Right cardiac atrium (tissue), 5 donors: Measurements from ENCODE around the gene ORMDL1. TPM values are rescaled to one million over a fixed set of nuclear protein-coding genes. Genes with fewer than 3 reads are reported as not detected.

Experiments
- ATAC-seq, 2 donors: fragments of 200-7000 bp; cut with Tn5 transposase; one replicate each; pipeline versions ENCODE4 v1.8.0 to v1.9.1; 2020; ENCODE audit warnings: moderate library complexity in 2 of 2, mild to moderate bottlenecking in 1 of 2
- DNase-seq, 3 donors: peaks; one replicate each; pipeline ENCODE4 v3.0.0-alpha.2; 2020
- H3K27ac ChIP-seq: one replicate; pipeline ENCODE4 v1.5.1; 2013; ENCODE audit warnings: mild to moderate bottlenecking, low read length, control low read depth, moderate library complexity
- H3K27me3 ChIP-seq: one replicate; pipeline ENCODE4 v1.6.1; 2013; ENCODE audit not compliant: control insufficient read depth, insufficient read depth
- H3K4me1 ChIP-seq: one replicate; pipeline ENCODE4 v1.6.1; 2013; ENCODE audit warnings: low read length; ENCODE audit not compliant: control insufficient read depth, insufficient read depth
- H3K4me3 ChIP-seq: one replicate; pipeline ENCODE4 v1.5.1; 2013; ENCODE audit warnings: low read length, control low read depth
- H3K9me3 ChIP-seq: one replicate; pipeline ENCODE4 v1.6.1; 2013; ENCODE audit warnings: low read length; ENCODE audit not compliant: control insufficient read depth
- WGBS: extraction: QIAGEN DNeasy Blood & Tissue Kit; methylation state at CpG from one replicate; pipeline ENCODE4 v1.1.7; 2013; 5-methylcytosine and 5-hydroxymethylcytosine counted together
- intact Hi-C, 4 donors: fragments of 100-400 bp; cut with DNase I; formaldehyde crosslinking; loops; one replicate each; pipeline versions ENCODE4 v1.11.0 to v1.14.0; 2022 to 2023
- long read RNA-seq, 4 donors: library from polyadenylated mRNA; unstranded; transcript quantifications; one replicate each; pipeline ENCODE4 v2.0.0, GENCODE V29; 2020 to 2021
- polyA plus RNA-seq: library from polyadenylated mRNA; stranded (reverse); fragments of 200-250 nt; gene quantifications from one replicate; pipeline ENCODE4 v1.2.3, GENCODE V29; 2013
- total RNA-seq, 4 donors: library from RNA; stranded (reverse); fragmentation: NEBNext Ultra II Directional; extraction: Animal tissue kit (Norgen Biotek cat#: 25700); gene quantifications; one replicate each; pipeline ENCODE4 v1.2.1, GENCODE V29; 2021
- donor health status: healthy with polysubstance abuse.
- donor health status: DM: no; HTN: yes; CAD: no.
- donor health status: DM: no; HTN: no; CAD: no.
- donor health status: DM: no; HTN: yes; CAD: no; lungs with severe emphysema.
- donor health status: DM: yes; HTN: yes; CAD: no.

ORMDL1 gene
- total RNA-seq, result 10 to 100 TPM; 30.3 to 44.6 (median 35.2) TPM
- 43.3 TPM for polyA plus RNA-seq
- long read RNA-seq, donor 1, transcript ORMDL1-201 (3 exons, 2,692 nt), result minor isoform, 14 of 62 reads
- long read RNA-seq, donor 1, transcript ORMDL1-203 (4 exons, 2,009 nt), result major isoform, 36 of 62 reads
- long read RNA-seq, donor 1, partial matches to known transcripts, result 5 of 62 reads
- long read RNA-seq, donor 1, other reads (novel, unspliced or antisense), result 4 of 62 reads
- long read RNA-seq, donor 2, transcript ORMDL1-203 (4 exons, 2,009 nt), result major isoform, 11 of 20 reads
- long read RNA-seq, donor 2, partial matches to known transcripts, result 1 of 20 reads
- long read RNA-seq, donor 2, other reads (novel, unspliced or antisense), result 4 of 20 reads
- long read RNA-seq, donor 3, transcript ORMDL1-202 (5 exons, 1,137 nt), result minor isoform, 9 of 134 reads
- long read RNA-seq, donor 3, transcript ORMDL1-201 (3 exons, 2,692 nt), result minor isoform, 29 of 134 reads
- long read RNA-seq, donor 3, transcript ORMDL1-203 (4 exons, 2,009 nt), result major isoform, 63 of 134 reads
- long read RNA-seq, donor 3, partial matches to known transcripts, result 10 of 134 reads
- long read RNA-seq, donor 3, other reads (novel, unspliced or antisense), result 22 of 134 reads
- long read RNA-seq, donor 4, transcript ORMDL1-201 (3 exons, 2,692 nt), result minor isoform, 10 of 41 reads
- long read RNA-seq, donor 4, transcript ORMDL1-203 (4 exons, 2,009 nt), result major isoform, 27 of 41 reads
- long read RNA-seq, donor 4, partial matches to known transcripts, result 2 of 41 reads
- long read RNA-seq, donor 4, other reads (novel, unspliced or antisense), result 1 of 41 reads

GRCh38 chr2:189783927-189784867 lies at the start of gene ORMDL1, which contains the start of gene PMS1:
TSS of gene ORMDL1 (minus strand) at chr2:189784339. CDS start at chr2:189782595, 1,744 bp downstream.
TSS of gene PMS1 (plus strand) at chr2:189784450. CDS start at chr2:189791810, 7,360 bp downstream.
- Histone ChIP-seq H3K27me3 (no peaks in the 10 kb centered on the region), H3K4me1 (peaks cover 3% of the 10 kb centered on the region), H3K27ac (peak within 1 kb of the TSS; percentile 95), H3K4me3 (peak within 1 kb of the TSS; percentile 80), H3K9me3 (no peaks in the 10 kb centered on the region)
- ATAC-seq (peak; percentile 99), DNase-seq (peak; percentile 96 to 99 (median 99))
- intact Hi-C loops, result no loop called here
- under 1% methylated on average over 96 of the region's 96 CpGs for WGBS

- intact Hi-C loops, result no loop called here
- 77% methylated on average over 1 of the region's 1 CpG for WGBS
- no peak for ATAC-seq
Measured at GRCh38 chr2:189830510-189830909, 46.4 kb upstream of the ORMDL1 start.

GRCh38 chr2:189829102-189829833 lies 45.1 kb upstream of the ORMDL1 start:
- Histone ChIP-seq H3K27ac (no peak overlapping the region), H3K27me3 (no peaks in the 10 kb centered on the region), H3K9me3 (no peaks in the 10 kb centered on the region), H3K4me1 (no peaks in the 10 kb centered on the region), H3K4me3 (no peak overlapping the region)
- 83% methylated on average over 4 of the region's 4 CpGs for WGBS
- DNase-seq (no peak), ATAC-seq (no peak)
- intact Hi-C loops, result no loop called here

More at GRCh38 chr2:189830510-189830909, 46.4 kb upstream of the ORMDL1 start:
- peak in 1 of 3 donors; percentile 16 for DNase-seq
- Histone ChIP-seq H3K4me1 (no peaks in the 10 kb centered on the region), H3K27ac (no peak overlapping the region), H3K27me3 (no peaks in the 10 kb centered on the region), H3K4me3 (no peak overlapping the region), H3K9me3 (no peaks in the 10 kb centered on the region)

GRCh38 chr2:189826039-189826438 lies 41.9 kb upstream of the ORMDL1 start:
- H3K27me3 ChIP-seq, result no peaks in the 10 kb centered on the region
- H3K27ac ChIP-seq, result no peak overlapping the region
- no peaks in the 10 kb centered on the region for H3K9me3 ChIP-seq
- DNase-seq, result no peak
- 98% methylated on average over 5 of the region's 5 CpGs for WGBS
- no peaks in the 10 kb centered on the region for H3K4me1 ChIP-seq
- intact Hi-C loops, result no loop called here
- H3K4me3 ChIP-seq, result no peak overlapping the region
- ATAC-seq, result no peak

GRCh38 chr2:189824694-189825396 lies 40.7 kb upstream of the ORMDL1 start:
- Histone ChIP-seq H3K27me3 (no peaks in the 10 kb centered on the region), H3K4me1 (no peaks in the 10 kb centered on the region), H3K4me3 (no peak overlapping the region), H3K27ac (no peak overlapping the region), H3K9me3 (no peaks in the 10 kb centered on the region)
- ATAC-seq (no peak), DNase-seq (no peak)
- 66% methylated on average over 3 of the region's 3 CpGs for WGBS
- intact Hi-C loops, result no loop called here

- H3K27me3 ChIP-seq, result no peaks in the 10 kb centered on the region
- H3K9me3 ChIP-seq, result no peaks in the 10 kb centered on the region
- H3K27ac ChIP-seq, result no peak overlapping the region
- intact Hi-C loops, result no loop called here
- DNase-seq (peak in 1 of 3 donors; percentile 41), ATAC-seq (no peak)
- H3K4me3 ChIP-seq, result no peak overlapping the region
- WGBS, result 94% methylated on average over 33 of the region's 33 CpGs
- H3K4me1 ChIP-seq, result no peaks in the 10 kb centered on the region
Measured at GRCh38 chr2:189821953-189822748, 38.0 kb upstream of the ORMDL1 start.

GRCh38 chr2:189819297-189819704 lies 35.2 kb upstream of the ORMDL1 start:
- DNase-seq, result no peak
- ATAC-seq, result no peak
- Histone ChIP-seq H3K27me3 (no peaks in the 10 kb centered on the region), H3K4me1 (no peaks in the 10 kb centered on the region), H3K4me3 (no peak overlapping the region), H3K9me3 (no peaks in the 10 kb centered on the region), H3K27ac (no peak overlapping the region)
- WGBS, result 92% methylated on average over 1 of the region's 1 CpG
- intact Hi-C loops, result no loop called here

- Histone ChIP-seq H3K9me3 (no peaks in the 10 kb centered on the region), H3K4me1 (no peaks in the 10 kb centered on the region), H3K27me3 (no peaks in the 10 kb centered on the region), H3K4me3 (no peak overlapping the region), H3K27ac (no peak overlapping the region)
- no peak for DNase-seq
- no peak for ATAC-seq
- 90% methylated on average over 3 of the region's 3 CpGs for WGBS
- intact Hi-C loops, result no loop called here
Measured at GRCh38 chr2:189818249-189819038, 34.3 kb upstream of the ORMDL1 start.

GRCh38 chr2:189803431-189803830 lies 19.3 kb upstream of the ORMDL1 start:
- intact Hi-C loops, result no loop called here
- Histone ChIP-seq H3K27ac (no peak overlapping the region), H3K27me3 (no peaks in the 10 kb centered on the region), H3K9me3 (no peaks in the 10 kb centered on the region), H3K4me3 (no peak overlapping the region), H3K4me1 (no peaks in the 10 kb centered on the region)
- no peak for DNase-seq
- 76% methylated on average over 3 of the region's 3 CpGs for WGBS
- ATAC-seq, result no peak
